ENCODE measurements around the gene PHF11. TPM values are rescaled to one million over a fixed set of nuclear protein-coding genes. Genes with fewer than 3 reads are reported as not detected.

The PHF11 gene
- total RNA-seq, 1 experiment from 2014 or later: 24.0 TPM

DNA sequence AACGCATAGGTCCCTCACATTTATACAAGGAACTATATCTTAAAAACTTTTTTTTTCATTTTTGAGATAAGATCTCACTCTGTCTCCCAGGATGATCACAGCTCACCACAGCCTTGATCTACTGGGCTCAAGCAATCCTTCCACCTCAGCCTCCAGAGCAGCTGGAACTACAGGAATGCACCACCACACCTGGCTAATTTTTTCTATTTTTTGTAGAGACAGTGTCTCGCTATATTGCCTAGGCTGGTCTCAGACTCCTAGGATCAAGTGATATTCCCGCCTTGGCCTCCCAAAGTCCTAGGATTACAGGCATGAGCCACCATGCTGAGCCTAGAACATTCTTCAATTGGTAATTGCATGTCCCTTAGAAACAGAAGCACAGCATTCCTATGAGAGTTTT lies 47.9 kb downstream of the PHF11 start:
- Mint-ChIP-seq H3K27me3 (ENCODE audit: unreplicated experiment) (no peaks in the 10 kb centered on the region), H3K27ac (ENCODE audit: unreplicated experiment) (no peak overlapping the region), H3K4me3 (ENCODE audit: low read depth, unreplicated experiment) (no peak overlapping the region), H3K9me3 (ENCODE audit: low read depth, unreplicated experiment) (no peaks in the 10 kb centered on the region), H3K36me3 (ENCODE audit: insufficient read depth, unreplicated experiment) (peaks cover 5% of the 10 kb centered on the region), H3K4me1 (ENCODE audit: low read depth, unreplicated experiment) (no peaks in the 10 kb centered on the region)
- intact Hi-C loops (cut with micrococcal nuclease; ENCODE audit: unreplicated experiment): no loop called here
- CTCF ChIA-PET: no interaction called here
- TF ChIP-seq, protein P1, sequence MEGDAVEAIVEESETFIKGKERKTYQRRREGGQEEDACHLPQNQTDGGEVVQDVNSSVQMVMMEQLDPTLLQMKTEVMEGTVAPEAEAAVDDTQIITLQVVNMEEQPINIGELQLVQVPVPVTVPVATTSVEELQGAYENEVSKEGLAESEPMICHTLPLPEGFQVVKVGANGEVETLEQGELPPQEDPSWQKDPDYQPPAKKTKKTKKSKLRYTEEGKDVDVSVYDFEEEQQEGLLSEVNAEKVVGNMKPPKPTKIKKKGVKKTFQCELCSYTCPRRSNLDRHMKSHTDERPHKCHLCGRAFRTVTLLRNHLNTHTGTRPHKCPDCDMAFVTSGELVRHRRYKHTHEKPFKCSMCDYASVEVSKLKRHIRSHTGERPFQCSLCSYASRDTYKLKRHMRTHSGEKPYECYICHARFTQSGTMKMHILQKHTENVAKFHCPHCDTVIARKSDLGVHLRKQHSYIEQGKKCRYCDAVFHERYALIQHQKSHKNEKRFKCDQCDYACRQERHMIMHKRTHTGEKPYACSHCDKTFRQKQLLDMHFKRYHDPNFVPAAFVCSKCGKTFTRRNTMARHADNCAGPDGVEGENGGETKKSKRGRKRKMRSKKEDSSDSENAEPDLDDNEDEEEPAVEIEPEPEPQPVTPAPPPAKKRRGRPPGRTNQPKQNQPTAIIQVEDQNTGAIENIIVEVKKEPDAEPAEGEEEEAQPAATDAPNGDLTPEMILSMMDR (IDR thresholded peaks at IDR 0.05; ENCODE audit: unreplicated experiment): no peak
- no TSS peak for BruUV-seq (replicated peaks)
- no peak for DNase-seq

DNA sequence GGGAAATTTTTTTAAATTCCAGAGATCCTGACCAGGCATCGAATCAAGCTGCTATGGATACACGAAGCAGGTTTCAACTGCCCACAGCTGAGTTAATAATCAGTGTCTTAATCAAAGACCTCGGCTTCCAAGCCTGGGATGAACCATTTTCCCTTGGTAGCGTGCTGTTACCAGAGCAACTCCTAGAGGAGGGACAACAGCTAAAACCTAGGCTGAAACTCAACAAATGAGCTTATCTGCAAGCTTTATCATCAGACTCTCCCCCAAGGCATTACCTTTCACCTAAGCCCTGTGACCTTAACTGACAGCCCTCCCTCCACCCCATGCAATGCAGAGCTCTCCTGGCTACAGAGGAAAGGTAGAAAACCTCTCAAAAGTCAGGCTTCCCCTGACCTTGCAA lies 49.9 kb downstream of the PHF11 start:
- Mint-ChIP-seq H3K27ac (ENCODE audit: unreplicated experiment) (no peak overlapping the region), H3K4me3 (ENCODE audit: low read depth, unreplicated experiment) (no peak overlapping the region), H3K4me1 (ENCODE audit: low read depth, unreplicated experiment) (no peaks in the 10 kb centered on the region), H3K27me3 (ENCODE audit: unreplicated experiment) (no peaks in the 10 kb centered on the region), H3K9me3 (ENCODE audit: low read depth, unreplicated experiment) (no peaks in the 10 kb centered on the region), H3K36me3 (ENCODE audit: insufficient read depth, unreplicated experiment) (no peaks in the 10 kb centered on the region)
- TF ChIP-seq, protein P1 (IDR thresholded peaks at IDR 0.05; ENCODE audit: unreplicated experiment): no peak
- intact Hi-C loops (cut with micrococcal nuclease; ENCODE audit: unreplicated experiment): no loop called here
- BruUV-seq (replicated peaks): no TSS peak
- CTCF ChIA-PET: no interaction called here
- DNase-seq: no peak

DNA sequence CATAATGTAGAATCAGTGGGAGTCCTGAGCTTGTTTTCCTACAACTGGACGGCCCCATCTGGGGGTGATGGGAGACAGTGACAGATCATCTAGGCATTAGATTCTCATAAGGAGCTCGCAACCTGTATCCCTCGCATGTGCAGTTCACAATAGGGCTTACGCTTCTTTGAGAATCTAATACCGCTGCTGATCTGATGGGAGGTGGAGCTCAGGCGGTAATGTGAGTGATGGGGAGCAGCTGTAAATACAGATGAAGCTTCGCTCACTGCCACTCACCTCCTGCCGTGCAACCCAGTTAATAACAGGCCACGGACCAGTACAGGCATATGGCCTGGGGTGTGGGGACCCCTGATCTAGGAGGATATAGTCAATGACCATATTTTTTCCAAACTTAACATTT lies 50.8 kb downstream of the PHF11 start:
- Mint-ChIP-seq H3K27me3 (ENCODE audit: unreplicated experiment) (no peaks in the 10 kb centered on the region), H3K4me3 (ENCODE audit: low read depth, unreplicated experiment) (no peak overlapping the region), H3K9me3 (ENCODE audit: low read depth, unreplicated experiment) (no peaks in the 10 kb centered on the region), H3K36me3 (ENCODE audit: insufficient read depth, unreplicated experiment) (no peaks in the 10 kb centered on the region), H3K4me1 (ENCODE audit: low read depth, unreplicated experiment) (no peaks in the 10 kb centered on the region), H3K27ac (ENCODE audit: unreplicated experiment) (no peak overlapping the region)
- intact Hi-C loops (cut with micrococcal nuclease; ENCODE audit: unreplicated experiment): no loop called here
- BruUV-seq (replicated peaks): no TSS peak
- no peak for DNase-seq
- CTCF ChIA-PET: no interaction called here
- TF ChIP-seq, protein P1 (IDR thresholded peaks at IDR 0.05; ENCODE audit: unreplicated experiment): no peak

DNA sequence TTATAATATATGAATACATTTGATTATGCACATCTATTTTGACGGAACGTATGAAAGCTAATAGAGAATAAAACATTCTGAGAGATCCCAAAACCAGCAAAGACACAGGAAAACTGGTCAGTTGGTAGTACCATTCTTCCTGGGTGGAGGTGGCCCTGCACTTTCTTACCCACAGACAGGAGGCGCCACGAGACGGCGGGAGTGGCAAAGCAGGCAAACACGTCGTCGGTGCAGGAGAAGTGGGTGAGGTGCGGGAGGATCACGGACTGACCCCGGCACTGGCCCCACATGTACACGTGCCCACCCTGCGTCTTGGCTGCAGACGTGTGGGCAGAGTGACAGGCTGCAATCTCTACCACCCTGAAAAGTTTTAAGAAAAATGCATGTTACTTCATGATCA lies 53.5 kb downstream of the PHF11 start:
- H3K36me3 Mint-ChIP-seq (ENCODE audit: insufficient read depth, unreplicated experiment): no peaks in the 10 kb centered on the region
- CTCF ChIA-PET: no interaction called here
- H3K27ac Mint-ChIP-seq (ENCODE audit: unreplicated experiment): no peak overlapping the region
- no peak for DNase-seq
- H3K27me3 Mint-ChIP-seq (ENCODE audit: unreplicated experiment): no peaks in the 10 kb centered on the region
- H3K4me3 Mint-ChIP-seq (ENCODE audit: low read depth, unreplicated experiment): no peak overlapping the region
- intact Hi-C loops (cut with micrococcal nuclease; ENCODE audit: unreplicated experiment): no loop called here
- H3K9me3 Mint-ChIP-seq (ENCODE audit: low read depth, unreplicated experiment): no peaks in the 10 kb centered on the region
- no TSS peak for BruUV-seq (replicated peaks)
- TF ChIP-seq, protein P1 (IDR thresholded peaks at IDR 0.05; ENCODE audit: unreplicated experiment): no peak
- H3K4me1 Mint-ChIP-seq (ENCODE audit: low read depth, unreplicated experiment): no peaks in the 10 kb centered on the region

Data from Calu3 (cell line).